H1 (cell line): ENCODE results near the gene ZDHHC24. TPM values are rescaled to one million over a fixed set of nuclear protein-coding genes. Genes with fewer than 3 reads are reported as not detected.

Source experiments
- CTCF ChIA-PET: fragments of 300-600 bp; sonication (Branson Sonifier 250); formaldehyde crosslinking; loops from one replicate; lab custom pipeline; 2021; ENCODE audit not compliant: partially characterized antibody; lab: Charles Lee
- POLR2A ChIA-PET: fragments of 300-600 bp; sonication (Branson Sonifier 250); formaldehyde crosslinking; loops from one replicate; lab custom pipeline; 2021; ENCODE audit warnings: inconsistent platforms; ENCODE audit not compliant: partially characterized antibody; lab: Charles Lee
- DNase-seq, 2 experiments: peaks; one replicate each; pipeline versions ENCODE4 v3.0.0 to v3.0.0-alpha.2; 2010 to 2022; ENCODE audit warnings: low spot score in 2 of 2, low read depth in 1 of 2, mixed read lengths in 1 of 2
- FAIRE-seq: peaks from 2 replicates; lab custom pipeline; 2011; peaks lifted over from hg19 to GRCh38; lab: Jason Lieb, UNC
- H2AFZ ChIP-seq: 2 replicates; pipeline ENCODE4 v1.8.1; 2012; ENCODE audit warnings: low read length, inconsistent platforms
- H2AK5ac ChIP-seq: 2 replicates; pipeline ENCODE4 v1.6.1; 2013; ENCODE audit warnings: low read depth, low read length
- H2BK120ac ChIP-seq: replicated peaks from 2 replicates; pipeline ENCODE3; 2013; ENCODE audit warnings: low read depth, low read length, inconsistent platforms
- H2BK12ac ChIP-seq: 2 replicates; pipeline ENCODE4 v1.6.1; 2013; ENCODE audit warnings: low read depth, low read length
- H2BK15ac ChIP-seq: 2 replicates; pipeline ENCODE4 v1.6.1; 2013; ENCODE audit warnings: low read length
- H2BK20ac ChIP-seq: 2 replicates; pipeline ENCODE4 v1.6.1; 2013; ENCODE audit warnings: low read length
- H2BK5ac ChIP-seq: 2 replicates; pipeline ENCODE4 v1.6.1; 2013; ENCODE audit warnings: low read depth, low read length
- H3K14ac ChIP-seq: 2 replicates; pipeline ENCODE4 v1.6.1; 2013; ENCODE audit warnings: inconsistent platforms; ENCODE audit not compliant: insufficient read length
- H3K18ac ChIP-seq: 2 replicates; pipeline ENCODE4 v1.6.1; 2013; ENCODE audit warnings: low read length; ENCODE audit errors: extremely low read depth
- H3K23ac ChIP-seq: 2 replicates; pipeline ENCODE4 v1.6.1; 2013; ENCODE audit warnings: inconsistent platforms; ENCODE audit not compliant: insufficient read length
- H3K23me2 ChIP-seq: 2 replicates; pipeline ENCODE4 v1.6.1; 2013; ENCODE audit warnings: low read depth, low read length
- H3K27ac ChIP-seq: 2 replicates; pipeline ENCODE4 v1.6.1; 2011; ENCODE audit warnings: low read depth, low read length, inconsistent platforms
- H3K27me3 ChIP-seq, 4 experiments: replicated peaks in 1 of 4; 1 replicate in 1 of 4; 2 replicates in 3 of 4; pipeline versions ENCODE4 v1.6.1 to v1.8.1; 2011 to 2013; ENCODE audit warnings: low read length in 3 of 4, mild to moderate bottlenecking in 3 of 4, inconsistent platforms in 2 of 4, mixed read lengths in 2 of 4, moderate library complexity in 1 of 4; ENCODE audit not compliant: control insufficient read depth in 3 of 4, insufficient read depth in 3 of 4; ENCODE audit errors: extremely low read depth in 1 of 4
- H3K36me3 ChIP-seq, 4 experiments: 2 replicates each; pipeline versions ENCODE4 v1.6.1 to v1.8.1; 2011 to 2013; ENCODE audit warnings: mild to moderate bottlenecking in 4 of 4, low read length in 3 of 4, moderate library complexity in 2 of 4, control low read depth in 1 of 4, inconsistent platforms in 1 of 4; ENCODE audit not compliant: insufficient read depth in 4 of 4, control insufficient read depth in 2 of 4
- H3K4ac ChIP-seq: replicated peaks from 2 replicates; pipeline ENCODE3; 2013; ENCODE audit warnings: low read length, low read depth, mixed read lengths, inconsistent platforms; ENCODE audit not compliant: insufficient read length
- H3K4me1 ChIP-seq, 4 experiments: replicated peaks in 1 of 4; 1 replicate in 1 of 4; 2 replicates in 3 of 4; pipeline versions ENCODE4 v1.6.1 to v1.8.1; 2011 to 2013; ENCODE audit warnings: low read length in 3 of 4, inconsistent platforms in 2 of 4, mixed read lengths in 1 of 4; ENCODE audit not compliant: insufficient read depth in 4 of 4, control insufficient read depth in 3 of 4
- H3K4me2 ChIP-seq, 2 experiments: 2 replicates each; pipeline versions ENCODE4 v1.6.1 to v1.8.1; 2011 to 2013; ENCODE audit warnings: low read depth in 2 of 2, low read length in 2 of 2, control low read depth in 1 of 2, inconsistent platforms in 1 of 2, mild to moderate bottlenecking in 1 of 2; ENCODE audit not compliant: insufficient read depth in 1 of 2
- H3K4me3 ChIP-seq, 4 experiments: fragments of 200-600, 300-600 bp in 1 of 4; sonication (generic), shearing (Covaris generic), sonication (Bioruptor Twin) in 1 of 4; 2 replicates each; pipeline versions ENCODE4 v1.5.1 to v1.8.1; 2011 to 2016; ENCODE audit warnings: low read length in 4 of 4, low read depth in 3 of 4, control low read depth in 2 of 4, inconsistent platforms in 2 of 4, mild to moderate bottlenecking in 2 of 4, mixed read lengths in 1 of 4, moderate library complexity in 1 of 4; ENCODE audit not compliant: insufficient read depth in 2 of 4; ENCODE audit errors: extremely low read depth in 1 of 4
- H3K56ac ChIP-seq: replicated peaks from 2 replicates; pipeline ENCODE3; 2013; ENCODE audit warnings: low read depth, mild to moderate bottlenecking, mixed read lengths, low read length, inconsistent platforms; ENCODE audit not compliant: insufficient read length
- H3K79me1 ChIP-seq: 2 replicates; pipeline ENCODE4 v1.6.1; 2013; ENCODE audit warnings: low read depth, low read length, control low read depth
- H3K79me2 ChIP-seq, 2 experiments: 2 replicates each; pipeline versions ENCODE4 v1.6.1 to v1.8.1; 2012 to 2013; ENCODE audit warnings: low read length in 2 of 2, mild to moderate bottlenecking in 2 of 2, inconsistent platforms in 1 of 2; ENCODE audit not compliant: insufficient read depth in 2 of 2, control insufficient read depth in 1 of 2
- H3K9ac ChIP-seq, 4 experiments: replicated peaks in 1 of 4; 1 replicate in 1 of 4; 2 replicates in 3 of 4; pipeline versions ENCODE4 v1.6.1 to v1.8.1; 2011 to 2013; ENCODE audit warnings: low read depth in 3 of 4, low read length in 3 of 4, control low read depth in 2 of 4, mild to moderate bottlenecking in 2 of 4, moderate library complexity in 2 of 4, inconsistent platforms in 1 of 4; ENCODE audit errors: extremely low read depth in 1 of 4
- H3K9me3 ChIP-seq, 2 experiments: 2 replicates each; pipeline versions ENCODE4 v1.6.1 to v1.8.1; 2012 to 2013; ENCODE audit warnings: mild to moderate bottlenecking in 2 of 2, moderate library complexity in 2 of 2, control low read depth in 1 of 2, inconsistent platforms in 1 of 2, low read depth in 1 of 2, low read length in 1 of 2, mixed read lengths in 1 of 2; ENCODE audit not compliant: insufficient read depth in 2 of 2
- H4K20me1 ChIP-seq, 2 experiments: replicated peaks in 1 of 2; 2 replicates each; pipeline versions ENCODE3 to v1.8.1; 2011 to 2013; ENCODE audit warnings: inconsistent platforms in 2 of 2, low read length in 2 of 2, mild to moderate bottlenecking in 1 of 2; ENCODE audit not compliant: insufficient read depth in 2 of 2, control insufficient read depth in 1 of 2
- H4K5ac ChIP-seq: 2 replicates; pipeline ENCODE4 v1.6.1; 2013; ENCODE audit warnings: low read length, low read depth, mixed read lengths, inconsistent platforms; ENCODE audit not compliant: insufficient read length
- H4K8ac ChIP-seq: 2 replicates; pipeline ENCODE4 v1.8.0; 2013; ENCODE audit warnings: mild to moderate bottlenecking, moderate library complexity, low read length, inconsistent platforms; ENCODE audit not compliant: insufficient read depth; ENCODE audit errors: extremely low read depth
- H4K91ac ChIP-seq: replicated peaks from 2 replicates; pipeline ENCODE3; 2013; ENCODE audit warnings: low read length, mixed read lengths, inconsistent platforms; ENCODE audit not compliant: insufficient read length
- CEBPB ChIP-seq: IDR thresholded peaks from 2 replicates; pipeline ENCODE4 v1.6.1; 2012; ENCODE audit warnings: low read depth, low read length
- CHD2 ChIP-seq: IDR thresholded peaks from 2 replicates; pipeline ENCODE4 v1.6.1; 2012; ENCODE audit warnings: low read length, improper control_type of control experiment
- E2F6 ChIP-seq: IDR thresholded peaks from 2 replicates; pipeline ENCODE4 v1.6.1; 2012; ENCODE audit warnings: inconsistent platforms
- FOSL1 ChIP-seq: IDR thresholded peaks from 2 replicates; pipeline ENCODE4 v1.6.1; 2011; ENCODE audit warnings: mild to moderate bottlenecking, low read depth, low read length, moderate library complexity; ENCODE audit not compliant: insufficient read depth
- GTF2F1 ChIP-seq: IDR thresholded peaks from 2 replicates; pipeline ENCODE4 v1.6.1; 2012; ENCODE audit warnings: low read depth, low read length, improper control_type of control experiment, borderline replicate concordance
- KDM4A ChIP-seq: IDR thresholded peaks from one replicate; pipeline ENCODE4 v1.7.1; 2012; ENCODE audit warnings: low read depth, mild to moderate bottlenecking, moderate library complexity, low read length, inconsistent platforms; ENCODE audit not compliant: severe bottlenecking
- SIN3A ChIP-seq, 2 experiments: IDR thresholded peaks in 1 of 2; conservative IDR thresholded peaks in 1 of 2; 2 replicates each; pipeline ENCODE4 v1.6.1; 2011 to 2012; ENCODE audit warnings: low read length in 2 of 2, improper control_type of control experiment in 1 of 2, low read depth in 1 of 2, mild to moderate bottlenecking in 1 of 2
- SP4 ChIP-seq: IDR thresholded peaks from 2 replicates; pipeline ENCODE4 v1.6.1; 2012; ENCODE audit warnings: low read length, inconsistent platforms
- TEAD4 ChIP-seq: IDR thresholded peaks from 2 replicates; pipeline ENCODE4 v1.6.1; 2012; ENCODE audit warnings: low read depth, low read length, inconsistent platforms, mixed read lengths
- whole genome bisulfite sequencing, 2 experiments: shearing (Covaris generic) in 1 of 2; methylation state at CpG; one replicate each; pipeline versions ENCODE4 v1.1.6 to v1.1.7; 2013 to 2015; ENCODE audit warnings: low lambda C conversion rate in 2 of 2, mixed read lengths in 2 of 2, inconsistent platforms in 1 of 2, low coverage in 1 of 2, missing lambda C conversion rate in 1 of 2; ENCODE audit not compliant: insufficient replicate concordance in 2 of 2, insufficient coverage in 1 of 2, insufficient read length in 1 of 2; ENCODE audit errors: extremely low coverage in 1 of 2, missing lambda C conversion rate in 1 of 2; 5-methylcytosine and 5-hydroxymethylcytosine counted together
- polyA plus RNA-seq, 7 experiments: library from polyadenylated mRNA; depleted of rRNA in 3 of 7; stranded (reverse) in 5 of 7; unstranded in 2 of 7; fragments of >200 nt in 5 of 7; fragments of 200-250 nt in 2 of 7; gene quantifications; 1 replicate in 5 of 7; 2 replicates in 1 of 7; 4 replicates in 1 of 7; pipeline versions ENCODE4 v1.2.1 to v1.2.3, GENCODE V29; 2011 to 2013; ENCODE audit warnings: missing spikeins in 2 of 7, mixed read lengths in 2 of 7
- total RNA-seq: library from RNA; stranded (reverse); fragmentation: NEBNext Ultra II Directional; extraction: Animal tissue kit (Norgen Biotek cat#: 25700); gene quantifications from 2 replicates; pipeline ENCODE4 v1.2.1, GENCODE V29; 2021

The ZDHHC24 gene
- total and polyA plus RNA-seq, 2 of the 8 experiments (the other 6 are each of a cell fraction or from before 2014, with no cell fraction given): 8.4 to 9.7 TPM

- Histone ChIP-seq H3K4me2 (peak within 1 kb of the TSS; percentile 56 to 86), H2BK5ac (no peak within 1 kb of the TSS; the same call in 1 of the 2 replicates), H3K4me3 (peak within 1 kb of the TSS; percentile 61 to 98 (median 97)), H2BK20ac (no peak within 1 kb of the TSS), H3K14ac (no peak within 1 kb of the TSS), H4K5ac (no peak within 1 kb of the TSS), H3K23me2 (no peaks in the 10 kb centered on the region; the same call in 1 of the 2 replicates), H3K9me3 (no peaks in the 10 kb centered on the region), H3K4me1 (peaks cover 0 to 1% (median 0%) of the 10 kb centered on the region in 4 experiments; a peak in 1 of 7 replicates), H3K18ac (peak within 1 kb of the TSS; percentile 25; the same call in 1 of the 2 replicates), H2BK15ac (no peak within 1 kb of the TSS), H3K36me3 (peaks cover 0 to 3% (median 0%) of the 10 kb centered on the region in 4 experiments; a peak in 3 of 8 replicates), H2BK120ac (no peak within 1 kb of the TSS), H4K20me1 (peaks cover 0 to 3% of the 10 kb centered on the region in 2 experiments), H4K91ac (no peak within 1 kb of the TSS), H3K27ac (peak within 1 kb of the TSS; percentile 63), H3K9ac (peak within 1 kb of the TSS; percentile 73 to 80 (median 75)), H2AFZ (peak within 1 kb of the TSS; percentile 89), H3K27me3 (no peaks in the 10 kb centered on the region), H2AK5ac (0 out of 2 replicates have a peak within 1 kb of the TSS, but pooled peaks have one; percentile 14), H3K79me1 (no peaks in the 10 kb centered on the region; the same call in 1 of the 2 replicates), H4K8ac (peak within 1 kb of the TSS; percentile 96; the same call in 1 of the 2 replicates), H3K23ac (no peak within 1 kb of the TSS), H3K79me2 (peaks cover 0 to 9% of the 10 kb centered on the region in 2 experiments; a peak in 1 of 4 replicates), H3K56ac (no peak within 1 kb of the TSS), H3K4ac (no peak within 1 kb of the TSS), H2BK12ac (0 out of 2 replicates have a peak within 1 kb of the TSS, but pooled peaks have one; percentile 1)
- CTCF ChIA-PET: interaction anchor here (0.6 to 3.3 kb wide), 6 partner anchors 13 to 168 kb away, joined by 3 to 23 read pairs (median 4); partner anchors contain the start of gene RBM4B
- DNase-seq (peak; percentile 44 to 97), FAIRE-seq (no peak)
- POLR2A ChIA-PET: interaction anchor here (0.7 to 3.9 kb wide), 13 partner anchors 10 to 195 kb away, joined by 3 to 26 read pairs (median 5); partner anchors contain the start of genes DPP3, RBM14 and ZDHHC24
- 9% methylated on average over 31 of the region's 31 CpGs; no CpG with 5 or more reads in 1 of the 2 experiments for WGBS, 2 experiments
- TF ChIP-seq GTF2F1 (peak; percentile 81), SP4 (peak; percentile 67; the same call in 1 of the 2 replicates), E2F6 (peak; percentile 52; the same call in 1 of the 2 replicates), CHD2 (peak; percentile 63), TEAD4 (peak; percentile 69; the same call in 1 of the 2 replicates), KDM4A (peak; percentile 38), CEBPB (peak; percentile 27; the same call in 1 of the 2 replicates), SIN3A (conservative IDR thresholded peaks at IDR 0.05 in 1 of 2, IDR thresholded peaks at IDR 0.05 in 1 of 2; ENCODE audit: low read depth in 1 of 2, low read length in 2 of 2) (peak; percentile 67 to 98; a peak in 2 of 4 replicates), FOSL1 (no peak)
These were observed 35.4 kb downstream of the ZDHHC24 start, which contains the start of gene BBS1 for GRCh38 chr11:66510271-66510989. Gene BBS1 (plus strand): TSS chr11:66510635. CDS start chr11:66510660, 25 bp downstream.
